ENCODE data around the gene GAB2.

Gene GAB2

DNA sequence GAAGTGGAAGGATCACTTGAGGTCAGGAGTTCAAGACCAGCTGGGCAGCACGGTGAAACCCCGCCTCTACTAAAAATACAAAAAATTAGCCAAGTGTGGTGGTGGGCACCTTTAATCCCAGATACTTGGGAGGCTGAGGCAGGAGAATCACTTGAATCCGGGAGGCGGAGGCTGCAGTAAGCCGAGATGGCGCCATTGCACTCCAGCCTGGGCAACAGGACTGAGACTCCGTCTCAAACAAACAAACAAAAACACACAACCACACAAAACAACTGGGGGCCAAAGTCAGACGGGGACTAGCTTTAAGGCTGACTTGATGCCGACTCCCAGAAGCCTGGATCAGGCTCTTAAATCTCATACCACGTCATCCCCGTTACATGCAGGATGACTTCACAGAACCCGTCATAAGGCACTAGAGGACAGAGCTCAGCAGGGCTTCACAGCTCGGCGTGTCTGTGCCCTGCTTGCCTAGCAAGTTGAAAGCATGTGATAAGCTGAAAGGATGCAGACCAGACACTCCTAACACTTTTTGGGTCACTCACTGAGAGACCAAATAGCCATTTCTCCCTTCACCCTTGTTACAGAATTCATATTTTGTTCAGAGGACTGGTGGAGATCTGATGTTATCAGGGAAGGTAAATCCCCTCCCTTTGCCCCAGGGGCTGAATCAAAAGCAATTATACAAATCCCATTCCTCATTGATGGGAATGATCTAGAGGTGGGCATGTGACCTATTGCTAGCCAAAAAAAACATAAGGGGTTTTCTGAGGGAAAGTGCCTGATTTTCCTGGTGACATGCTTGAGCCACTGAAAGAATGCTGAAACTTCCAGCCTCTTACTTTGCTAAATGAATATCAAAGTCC, 65.4 kb downstream of the GAB2 start:
- Histone ChIP-seq H3K4me3 (ENCODE audit: low read length in 2 of 2) (no peak overlapping the region), H3K9ac (ENCODE audit: low read length in 2 of 2) (no peak overlapping the region), H3K27me3 (ENCODE audit: control insufficient read depth in 1 of 2, insufficient read depth in 2 of 2, low read length in 2 of 2) (no peaks in the 10 kb centered on the region), H3K4me1 (ENCODE audit: control insufficient read depth, insufficient read depth, low read length) (peaks cover 6% of the 10 kb centered on the region), H3K9me3 (ENCODE audit: control insufficient read depth in 2 of 2, low read length in 2 of 2) (no peaks in the 10 kb centered on the region), H3K36me3 (ENCODE audit: control insufficient read depth in 2 of 2, insufficient read depth in 2 of 2, low read length in 2 of 2) (no peaks in the 10 kb centered on the region), H3K27ac (ENCODE audit: low read length) (no peak overlapping the region)

DNA sequence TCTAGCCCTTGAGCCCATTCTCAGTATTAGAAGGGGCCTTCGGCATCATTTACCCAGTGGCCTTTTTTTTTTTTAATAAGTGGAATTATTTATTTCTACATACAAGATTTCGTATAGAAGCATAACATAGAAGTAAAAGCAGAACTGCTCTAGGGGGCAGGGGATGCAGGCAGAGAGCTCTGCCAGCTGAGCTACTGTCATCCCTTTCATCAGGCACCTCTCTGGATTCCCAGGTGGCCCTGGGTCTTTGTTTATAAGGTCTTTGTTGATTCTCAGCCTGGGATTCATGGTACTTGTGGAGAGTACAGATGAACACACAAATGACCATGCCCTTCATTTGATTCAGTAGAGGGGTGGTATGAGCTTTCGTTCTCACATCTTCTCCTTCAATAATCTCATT, 66.4 kb downstream of the GAB2 start:
- Histone ChIP-seq H3K9me3 (ENCODE audit: control insufficient read depth in 2 of 2, low read length in 2 of 2) (no peaks in the 10 kb centered on the region), H3K4me3 (ENCODE audit: low read length in 2 of 2) (peak overlapping the region; percentile 5 to 56), H3K27me3 (ENCODE audit: control insufficient read depth in 1 of 2, insufficient read depth in 2 of 2, low read length in 2 of 2) (no peaks in the 10 kb centered on the region), H3K36me3 (ENCODE audit: control insufficient read depth in 2 of 2, insufficient read depth in 2 of 2, low read length in 2 of 2) (no peaks in the 10 kb centered on the region), H3K4me1 (ENCODE audit: control insufficient read depth, insufficient read depth, low read length) (peaks cover 6% of the 10 kb centered on the region), H3K27ac (ENCODE audit: low read length) (peak overlapping the region; percentile 31), H3K9ac (ENCODE audit: low read length in 2 of 2) (no peak overlapping the region)

GRCh38 chr11:78350646-78351165, 66.9 kb downstream of the GAB2 start:
- Histone ChIP-seq H3K27ac (ENCODE audit: low read length) (no peak overlapping the region), H3K4me3 (ENCODE audit: low read length in 2 of 2) (peak overlapping the region; percentile 5 to 56), H3K9me3 (ENCODE audit: control insufficient read depth in 2 of 2, low read length in 2 of 2) (no peaks in the 10 kb centered on the region), H3K36me3 (ENCODE audit: control insufficient read depth in 2 of 2, insufficient read depth in 2 of 2, low read length in 2 of 2) (no peaks in the 10 kb centered on the region), H3K9ac (ENCODE audit: low read length in 2 of 2) (no peak overlapping the region), H3K4me1 (ENCODE audit: control insufficient read depth, insufficient read depth, low read length) (peaks cover 6% of the 10 kb centered on the region), H3K27me3 (ENCODE audit: control insufficient read depth in 1 of 2, insufficient read depth in 2 of 2, low read length in 2 of 2) (no peaks in the 10 kb centered on the region)

DNA sequence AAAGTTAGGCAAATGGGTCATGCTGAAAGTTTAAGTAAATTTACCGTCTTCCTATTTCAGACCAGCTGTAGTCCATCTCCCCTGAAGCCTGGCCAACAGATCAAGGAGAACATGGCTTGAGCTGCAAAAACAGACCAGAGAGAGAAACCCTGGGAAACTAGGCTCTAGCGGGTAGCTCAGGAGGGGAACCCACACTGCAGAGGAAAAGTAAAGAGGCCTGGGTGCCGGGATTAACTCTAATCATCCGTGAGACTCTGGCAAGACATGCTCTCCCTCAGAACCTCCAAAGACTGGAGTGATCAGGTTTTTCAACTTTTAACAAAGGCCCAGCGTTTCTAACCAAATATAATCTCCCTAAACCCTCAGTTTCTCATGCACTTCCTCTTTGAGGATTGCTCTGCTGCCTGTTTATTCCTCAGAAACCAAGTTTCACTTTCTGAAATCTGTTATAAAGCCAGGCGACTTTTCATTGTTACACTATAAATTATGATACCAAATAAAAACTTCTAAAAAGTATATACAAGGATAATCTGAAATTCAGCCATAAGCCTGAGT, 67.5 kb downstream of the GAB2 start:
- peaks cover 6% of the 10 kb centered on the region for H3K4me1 ChIP-seq (ENCODE audit: control insufficient read depth, insufficient read depth, low read length)
- H3K27me3 ChIP-seq (ENCODE audit: control insufficient read depth in 1 of 2, insufficient read depth in 2 of 2, low read length in 2 of 2): no peaks in the 10 kb centered on the region
- H3K9ac ChIP-seq (ENCODE audit: low read length in 2 of 2): peak overlapping the region in 1 of 2 donors; percentile 7
- H3K27ac ChIP-seq (ENCODE audit: low read length): peak overlapping the region; percentile 0
- H3K9me3 ChIP-seq (ENCODE audit: control insufficient read depth in 2 of 2, low read length in 2 of 2): no peaks in the 10 kb centered on the region
- peak overlapping the region; percentile 5 to 56 for H3K4me3 ChIP-seq (ENCODE audit: low read length in 2 of 2)
- H3K36me3 ChIP-seq (ENCODE audit: control insufficient read depth in 2 of 2, insufficient read depth in 2 of 2, low read length in 2 of 2): no peaks in the 10 kb centered on the region

DNA sequence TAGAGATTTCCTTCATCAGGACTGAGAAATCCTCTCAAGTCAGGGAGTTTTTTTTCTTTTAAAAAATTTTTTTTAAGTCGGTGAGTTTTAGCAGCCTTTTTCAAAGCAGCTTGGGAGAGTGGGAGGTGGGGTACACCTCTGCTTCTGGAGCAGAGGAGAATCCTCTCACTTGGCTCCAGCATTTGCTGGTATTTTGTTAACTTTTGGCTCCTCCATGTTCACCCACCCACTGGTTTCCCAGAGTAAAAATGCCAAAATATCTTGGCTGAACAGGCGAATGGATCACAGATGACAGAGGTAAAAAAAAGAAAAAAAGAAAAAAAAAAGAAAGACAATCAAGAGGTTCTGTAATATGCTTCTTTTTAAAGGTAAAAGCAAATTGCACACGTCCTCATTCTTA, 68.0 kb downstream of the GAB2 start:
- peaks cover 6% of the 10 kb centered on the region for H3K4me1 ChIP-seq (ENCODE audit: control insufficient read depth, insufficient read depth, low read length)
- H3K4me3 ChIP-seq (ENCODE audit: low read length in 2 of 2): peak overlapping the region in 1 of 2 donors; percentile 56
- H3K27me3 ChIP-seq (ENCODE audit: control insufficient read depth in 1 of 2, insufficient read depth in 2 of 2, low read length in 2 of 2): no peaks in the 10 kb centered on the region
- H3K9ac ChIP-seq (ENCODE audit: low read length in 2 of 2): no peak overlapping the region
- no peaks in the 10 kb centered on the region for H3K9me3 ChIP-seq (ENCODE audit: control insufficient read depth in 2 of 2, low read length in 2 of 2)
- H3K27ac ChIP-seq (ENCODE audit: low read length): peak overlapping the region; percentile 0
- H3K36me3 ChIP-seq (ENCODE audit: control insufficient read depth in 2 of 2, insufficient read depth in 2 of 2, low read length in 2 of 2): no peaks in the 10 kb centered on the region

- Histone ChIP-seq H3K9ac (ENCODE audit: low read length in 2 of 2) (no peak overlapping the region), H3K27ac (ENCODE audit: low read length) (no peak overlapping the region), H3K4me3 (ENCODE audit: low read length in 2 of 2) (no peak overlapping the region), H3K9me3 (ENCODE audit: control insufficient read depth in 2 of 2, low read length in 2 of 2) (no peaks in the 10 kb centered on the region), H3K27me3 (ENCODE audit: control insufficient read depth in 1 of 2, insufficient read depth in 2 of 2, low read length in 2 of 2) (no peaks in the 10 kb centered on the region), H3K36me3 (ENCODE audit: control insufficient read depth in 2 of 2, insufficient read depth in 2 of 2, low read length in 2 of 2) (no peaks in the 10 kb centered on the region), H3K4me1 (ENCODE audit: control insufficient read depth, insufficient read depth, low read length) (peaks cover 6% of the 10 kb centered on the region)
Measured at GRCh38 chr11:78349114-78349513, 68.5 kb downstream of the GAB2 start.

DNA sequence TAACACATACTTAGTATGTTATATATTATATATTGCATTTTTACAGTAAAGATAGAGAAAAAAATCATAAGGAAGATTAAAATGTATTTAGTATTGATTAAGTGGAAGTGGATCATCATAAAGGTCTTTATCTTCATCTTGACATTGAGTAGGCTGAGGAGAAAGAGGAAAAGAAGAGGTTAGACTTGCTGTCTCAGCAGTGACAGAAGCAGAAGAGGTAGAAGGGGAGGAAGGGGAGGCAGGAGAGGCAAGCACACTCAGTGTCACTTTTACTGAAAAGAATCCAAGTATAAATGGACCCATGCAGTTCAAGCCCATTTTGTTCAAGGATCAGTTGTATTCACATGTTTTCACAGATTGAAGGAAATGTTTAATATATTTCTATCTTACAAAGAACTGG, 69.7 kb downstream of the GAB2 start:
- no peaks in the 10 kb centered on the region for H3K27me3 ChIP-seq (ENCODE audit: control insufficient read depth in 1 of 2, insufficient read depth in 2 of 2, low read length in 2 of 2)
- H3K27ac ChIP-seq (ENCODE audit: low read length): no peak overlapping the region
- H3K9me3 ChIP-seq (ENCODE audit: control insufficient read depth in 2 of 2, low read length in 2 of 2): no peaks in the 10 kb centered on the region
- H3K36me3 ChIP-seq (ENCODE audit: control insufficient read depth in 2 of 2, insufficient read depth in 2 of 2, low read length in 2 of 2): no peaks in the 10 kb centered on the region
- H3K4me1 ChIP-seq (ENCODE audit: control insufficient read depth, insufficient read depth, low read length): peaks cover 6% of the 10 kb centered on the region
- no peak overlapping the region for H3K4me3 ChIP-seq (ENCODE audit: low read length in 2 of 2)
- H3K9ac ChIP-seq (ENCODE audit: low read length in 2 of 2): no peak overlapping the region

GRCh38 chr11:78346799-78347198, 70.8 kb downstream of the GAB2 start:
- Histone ChIP-seq H3K9me3 (ENCODE audit: control insufficient read depth in 2 of 2, low read length in 2 of 2) (no peaks in the 10 kb centered on the region), H3K27me3 (ENCODE audit: control insufficient read depth in 1 of 2, insufficient read depth in 2 of 2, low read length in 2 of 2) (no peaks in the 10 kb centered on the region), H3K27ac (ENCODE audit: low read length) (no peak overlapping the region), H3K4me1 (ENCODE audit: control insufficient read depth, insufficient read depth, low read length) (peaks cover 6% of the 10 kb centered on the region), H3K9ac (ENCODE audit: low read length in 2 of 2) (no peak overlapping the region), H3K4me3 (ENCODE audit: low read length in 2 of 2) (no peak overlapping the region), H3K36me3 (ENCODE audit: control insufficient read depth in 2 of 2, insufficient read depth in 2 of 2, low read length in 2 of 2) (no peaks in the 10 kb centered on the region)

DNA sequence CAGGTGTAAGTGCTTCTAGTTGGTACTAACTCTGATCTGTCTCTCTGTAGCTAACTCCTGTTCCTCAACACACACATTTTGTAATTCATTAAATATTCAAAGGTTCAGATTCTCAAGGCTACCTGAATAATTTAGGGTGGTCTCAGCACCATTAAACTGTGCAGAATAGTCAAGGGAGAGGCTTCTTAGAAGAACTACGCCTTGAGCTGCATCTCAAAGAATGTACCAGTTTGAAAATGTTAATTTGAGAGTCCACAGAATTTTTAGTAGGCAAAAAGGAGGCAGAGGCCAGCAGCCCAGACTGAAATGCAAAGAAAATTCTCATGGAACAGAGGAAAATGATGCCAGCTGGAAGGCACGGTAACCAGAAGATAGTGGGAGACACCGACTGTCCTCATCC, 72.2 kb downstream of the GAB2 start:
- no peak overlapping the region for H3K27ac ChIP-seq (ENCODE audit: low read length)
- H3K27me3 ChIP-seq (ENCODE audit: control insufficient read depth in 1 of 2, insufficient read depth in 2 of 2, low read length in 2 of 2): no peaks in the 10 kb centered on the region
- H3K4me1 ChIP-seq (ENCODE audit: control insufficient read depth, insufficient read depth, low read length): peaks cover 6% of the 10 kb centered on the region
- H3K4me3 ChIP-seq (ENCODE audit: low read length in 2 of 2): no peak overlapping the region
- H3K9ac ChIP-seq (ENCODE audit: low read length in 2 of 2): no peak overlapping the region
- H3K36me3 ChIP-seq (ENCODE audit: control insufficient read depth in 2 of 2, insufficient read depth in 2 of 2, low read length in 2 of 2): no peaks in the 10 kb centered on the region
- H3K9me3 ChIP-seq (ENCODE audit: control insufficient read depth in 2 of 2, low read length in 2 of 2): no peaks in the 10 kb centered on the region

DNA sequence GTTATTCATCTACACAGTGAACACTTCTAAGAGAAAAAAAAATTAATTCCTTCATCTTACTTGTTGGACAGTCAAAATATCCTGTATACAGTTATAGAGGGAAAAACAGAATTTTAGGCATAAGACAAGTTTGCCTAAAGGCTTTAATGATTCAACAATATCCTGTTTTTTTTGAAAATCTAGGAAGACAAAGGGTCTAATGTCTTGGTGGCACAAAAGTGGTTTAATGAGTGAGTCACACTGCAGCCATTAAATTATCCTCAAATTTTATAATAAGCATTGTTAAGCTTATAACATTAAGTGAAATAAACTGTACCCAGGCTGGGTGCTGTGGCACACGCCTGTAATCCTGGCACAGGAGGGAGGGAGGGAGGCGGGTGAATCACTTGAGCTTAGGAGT, 72.9 kb downstream of the GAB2 start:
- no peaks in the 10 kb centered on the region for H3K27me3 ChIP-seq (ENCODE audit: control insufficient read depth in 1 of 2, insufficient read depth in 2 of 2, low read length in 2 of 2)
- H3K27ac ChIP-seq (ENCODE audit: low read length): no peak overlapping the region
- H3K36me3 ChIP-seq (ENCODE audit: control insufficient read depth in 2 of 2, insufficient read depth in 2 of 2, low read length in 2 of 2): no peaks in the 10 kb centered on the region
- H3K9ac ChIP-seq (ENCODE audit: low read length in 2 of 2): no peak overlapping the region
- no peaks in the 10 kb centered on the region for H3K9me3 ChIP-seq (ENCODE audit: control insufficient read depth in 2 of 2, low read length in 2 of 2)
- peaks cover 4% of the 10 kb centered on the region for H3K4me1 ChIP-seq (ENCODE audit: control insufficient read depth, insufficient read depth, low read length)
- H3K4me3 ChIP-seq (ENCODE audit: low read length in 2 of 2): no peak overlapping the region

- Histone ChIP-seq H3K9me3 (ENCODE audit: control insufficient read depth in 2 of 2, low read length in 2 of 2) (no peaks in the 10 kb centered on the region), H3K9ac (ENCODE audit: low read length in 2 of 2) (no peak overlapping the region), H3K4me1 (ENCODE audit: control insufficient read depth, insufficient read depth, low read length) (peaks cover under 1% of the 10 kb centered on the region), H3K4me3 (ENCODE audit: low read length in 2 of 2) (no peak overlapping the region), H3K27ac (ENCODE audit: low read length) (no peak overlapping the region), H3K27me3 (ENCODE audit: control insufficient read depth in 1 of 2, insufficient read depth in 2 of 2, low read length in 2 of 2) (no peaks in the 10 kb centered on the region), H3K36me3 (ENCODE audit: control insufficient read depth in 2 of 2, insufficient read depth in 2 of 2, low read length in 2 of 2) (no peaks in the 10 kb centered on the region)
Measured at GRCh38 chr11:78344094-78344493, 73.5 kb downstream of the GAB2 start.

Data from stomach smooth muscle (tissue), 2 donors.